GOT3 (cell line): ENCODE data around the gene MAT2B.
"Not testable (repeated sequence)": the region's sequence is repeated elsewhere in the genome, so short reads cannot be mapped to it uniquely, and the experiment has no call there.

Experiments
- DNase-seq: peaks from one replicate; lab custom pipeline; 2025; ENCODE audit warnings: mixed read lengths; lab: John Stamatoyannopoulos, UW

Gene MAT2B

GRCh38 chr5:163503106-163504078 is 2.0 kb upstream of the MAT2B start:
- DNase-seq, result peak; percentile 27

DNA sequence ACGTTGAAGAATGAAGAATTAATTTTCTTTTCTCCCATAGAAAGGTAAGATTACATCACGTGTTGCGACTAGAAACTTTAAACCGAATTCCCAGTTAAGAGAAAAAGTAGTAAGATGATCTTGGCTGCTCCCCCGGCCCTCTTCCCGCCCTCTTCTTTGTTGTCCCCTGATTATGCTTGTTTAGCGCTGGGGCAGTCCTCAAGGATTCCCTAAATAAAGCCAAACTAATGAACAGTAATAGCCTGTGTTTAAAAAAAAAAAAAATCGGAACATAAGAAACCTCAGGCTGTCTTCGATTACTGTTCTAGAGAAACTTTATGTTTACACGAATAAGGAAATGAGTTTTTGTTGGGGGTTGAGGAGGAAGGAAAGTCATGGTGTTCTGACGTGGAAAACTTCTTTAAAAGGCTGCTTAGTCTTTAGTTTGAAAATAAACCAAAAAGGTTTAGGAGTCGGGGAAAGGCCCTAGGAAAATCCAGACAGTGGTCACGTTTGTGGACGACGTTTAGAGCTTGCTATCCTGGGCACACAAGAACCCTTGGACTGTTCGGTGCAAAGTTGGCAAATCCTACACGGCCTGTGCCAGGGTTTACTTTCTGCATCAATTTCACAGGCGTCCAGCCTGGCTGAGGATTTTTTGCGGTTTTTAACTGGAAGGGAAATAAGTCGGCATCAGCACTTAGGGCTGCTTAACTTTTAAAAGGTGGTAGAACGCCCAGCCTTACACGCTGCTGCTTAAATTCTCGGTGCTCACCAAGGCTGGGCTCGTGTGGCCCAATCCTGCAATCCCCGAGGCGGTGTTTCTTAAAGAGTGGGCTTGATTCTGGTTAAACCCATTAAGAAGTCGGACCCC is 1.1 kb upstream of the MAT2B start:
- no peak for DNase-seq

GRCh38 chr5:163505049-163505367 is 411 bp upstream of the MAT2B start:
- no peak for DNase-seq

GRCh38 chr5:163506095-163506457 is 657 bp downstream of the MAT2B start:
- no peak for DNase-seq

- no peak for DNase-seq
These were observed 1.3 kb downstream of the MAT2B start for GRCh38 chr5:163506726-163507125.

DNA sequence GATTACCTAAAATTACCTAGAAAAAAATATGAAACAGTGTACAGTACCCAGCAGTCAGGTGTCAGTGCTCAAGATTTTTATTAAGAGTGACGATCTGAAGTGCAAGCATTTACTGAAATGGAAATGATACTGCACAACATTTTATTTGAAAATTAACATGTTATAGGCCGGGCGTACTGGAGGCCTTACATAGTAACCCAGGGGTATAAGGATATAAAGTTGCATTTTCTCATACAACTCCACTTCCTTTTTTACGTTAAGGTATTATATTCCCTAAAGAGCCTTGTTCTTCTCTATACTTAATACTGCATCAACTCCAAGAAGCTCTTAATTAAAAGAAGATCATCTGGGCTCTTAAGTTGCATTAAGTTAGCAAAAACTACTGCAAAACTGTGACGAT is 3.3 kb downstream of the MAT2B start:
- no peak for DNase-seq

- no peak for DNase-seq
These were observed 4.0 kb downstream of the MAT2B start for GRCh38 chr5:163509291-163509951.

DNA sequence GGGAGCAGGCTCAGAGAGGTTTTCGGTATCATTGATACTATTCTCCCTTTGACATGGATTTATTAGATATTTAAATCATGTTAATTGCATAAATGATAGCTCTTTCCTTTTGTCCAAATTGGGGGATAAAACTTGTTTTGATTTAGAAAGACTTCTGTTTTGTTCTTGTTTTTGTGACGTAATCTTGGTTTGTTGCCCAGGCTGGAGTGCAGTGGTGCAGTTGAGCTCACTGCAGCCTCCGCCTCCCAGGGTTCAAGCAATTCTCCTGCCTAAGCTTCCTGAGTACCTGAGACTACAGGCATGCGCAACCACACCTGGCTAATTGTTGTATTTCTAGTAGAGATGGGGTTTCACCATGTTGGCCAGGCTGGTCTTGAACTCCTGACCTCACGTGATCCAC is 7.1 kb downstream of the MAT2B start:
- no peak for DNase-seq

GRCh38 chr5:163525096-163525495 is 19.7 kb downstream of the MAT2B start:
- DNase-seq, result no peak

- no peak for DNase-seq
These were observed 24.3 kb downstream of the MAT2B start for GRCh38 chr5:163529698-163530097.

- no peak for DNase-seq
These were observed 25.9 kb downstream of the MAT2B start for GRCh38 chr5:163531272-163531671.

GRCh38 chr5:163532171-163533084 is 27.0 kb downstream of the MAT2B start:
- DNase-seq, result no peak

DNA sequence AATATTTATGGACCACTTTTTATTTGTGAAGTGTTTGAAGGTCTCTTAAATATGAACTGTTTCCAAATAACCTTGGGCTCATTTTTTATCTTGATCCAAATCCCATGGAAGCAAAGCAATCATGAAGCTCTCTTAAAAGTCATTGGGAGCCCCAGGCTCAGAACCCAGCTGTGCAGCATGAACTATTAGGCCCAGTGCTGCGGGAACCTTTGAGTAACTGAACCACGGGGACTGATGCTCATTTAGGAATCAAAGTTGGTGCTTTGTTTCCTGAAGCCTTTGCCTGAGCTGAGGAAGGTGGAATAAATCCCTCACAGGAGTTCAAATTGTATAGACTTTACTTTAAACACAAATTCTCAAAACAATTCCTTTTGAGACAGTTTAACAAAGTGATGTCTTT is 27.8 kb downstream of the MAT2B start:
- DNase-seq, result no peak

DNA sequence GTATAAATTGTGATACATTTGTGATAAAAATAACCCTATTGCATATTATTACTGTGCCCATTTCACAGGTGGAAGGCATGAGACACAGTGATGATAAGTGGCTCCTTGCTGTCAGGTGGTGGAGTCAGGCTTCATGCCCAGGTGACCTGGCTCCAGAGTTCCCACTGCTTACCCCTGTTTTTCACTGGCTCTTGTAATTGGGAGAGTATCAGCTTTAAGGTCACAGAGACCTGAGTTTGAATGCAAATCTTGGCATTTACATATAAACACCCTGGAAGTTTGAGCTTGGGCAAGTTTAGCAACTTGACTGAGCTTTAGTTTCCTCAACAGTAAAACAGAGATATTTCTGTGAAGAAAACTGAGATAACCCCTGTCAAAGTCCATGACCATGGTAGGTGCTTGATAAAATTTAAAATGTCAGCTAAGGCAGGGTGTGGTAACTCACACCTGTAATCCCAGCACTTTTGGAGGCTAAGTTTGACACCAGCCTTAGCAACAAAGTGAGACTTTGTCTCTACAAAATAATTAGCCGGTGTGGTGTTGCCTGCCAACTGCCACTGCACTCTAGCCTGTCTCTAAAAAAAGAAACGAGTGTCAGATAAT is 29.2 kb downstream of the MAT2B start:
- no peak for DNase-seq

- no peak for DNase-seq
These were observed 29.9 kb downstream of the MAT2B start for GRCh38 chr5:163535290-163535689.

- not testable (repeated sequence) for DNase-seq
These were observed 31.0 kb downstream of the MAT2B start for GRCh38 chr5:163536442-163536841.

DNA sequence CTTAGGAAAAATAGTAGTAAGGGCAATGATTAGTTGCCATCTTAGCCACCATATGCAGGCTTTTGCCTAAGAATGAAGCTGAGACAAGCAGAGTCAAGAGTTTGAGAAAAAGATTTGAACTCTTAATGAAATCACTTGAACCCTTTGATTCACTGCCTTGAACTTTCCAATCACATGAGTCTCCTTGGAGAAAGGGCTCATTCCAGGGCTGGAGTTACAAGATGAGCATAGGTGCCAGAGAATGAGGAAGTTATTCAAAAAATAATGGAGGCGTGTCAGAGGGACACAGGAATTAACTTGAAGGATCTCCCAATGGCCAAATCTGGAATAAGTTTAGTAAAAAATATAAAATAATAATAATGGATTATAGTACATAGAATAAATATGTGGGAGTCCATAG is 35.3 kb downstream of the MAT2B start:
- no peak for DNase-seq

GRCh38 chr5:163542771-163543170 is 37.4 kb downstream of the MAT2B start:
- no peak for DNase-seq

DNA sequence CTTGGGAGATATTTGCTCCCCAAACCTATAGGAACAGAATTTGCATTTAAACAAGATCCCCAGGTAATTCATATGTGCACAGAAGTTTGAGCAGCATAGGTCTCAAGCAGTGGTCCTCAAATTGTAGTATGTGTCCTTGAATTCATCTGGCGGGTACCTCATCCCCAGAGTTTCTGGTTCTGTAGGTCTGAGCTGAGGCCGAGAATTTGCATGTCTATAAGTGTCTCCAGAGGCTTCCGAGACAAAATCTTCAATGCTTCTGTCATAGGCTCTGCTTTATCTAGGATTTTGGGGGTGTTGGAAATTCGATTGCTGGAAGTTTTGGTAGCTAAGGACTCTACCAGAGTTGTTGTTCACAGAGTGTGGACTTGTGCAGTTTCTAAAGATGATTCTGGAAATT is 38.6 kb downstream of the MAT2B start:
- DNase-seq, result no peak

DNA sequence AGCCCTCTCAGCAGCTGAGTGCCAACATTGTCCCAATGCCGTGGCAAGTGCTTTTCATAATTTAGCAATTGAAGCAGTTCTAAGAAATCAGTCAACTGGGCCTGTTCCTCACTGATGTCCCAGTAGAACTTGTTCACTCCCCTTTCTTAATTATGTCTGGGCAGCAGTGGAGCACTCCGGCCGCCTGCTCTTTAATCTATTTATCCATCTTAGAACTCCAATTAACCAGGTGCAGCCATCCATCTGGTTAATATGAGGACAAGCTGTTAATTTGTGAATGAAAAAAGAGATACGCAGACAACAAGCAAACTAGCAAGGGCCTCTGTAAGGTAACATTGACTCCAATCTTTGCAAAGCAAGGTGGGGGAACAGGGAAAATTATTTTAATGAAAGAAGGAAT is 39.4 kb downstream of the MAT2B start:
- DNase-seq, result no peak

DNA sequence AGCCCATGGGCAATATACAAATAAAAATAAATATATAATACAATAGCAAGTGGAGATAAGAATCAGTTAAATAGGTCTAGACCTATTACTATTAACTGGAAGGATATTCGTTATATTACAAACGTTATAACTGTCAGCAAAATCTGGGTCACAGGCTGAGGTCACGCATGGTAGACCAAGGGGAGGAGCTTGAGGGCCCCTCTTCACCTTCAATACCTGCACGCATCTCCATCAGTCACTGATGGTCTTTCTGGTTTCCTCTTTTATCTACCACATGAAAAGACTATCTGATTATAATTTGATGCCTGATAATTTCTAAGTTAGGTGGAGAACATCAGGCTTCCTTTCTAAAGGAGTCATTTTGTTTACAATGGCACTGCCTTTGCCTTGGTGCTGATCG is 43.2 kb downstream of the MAT2B start:
- no peak for DNase-seq
